ENCODE data around the gene BICC1.

Gene BICC1

DNA sequence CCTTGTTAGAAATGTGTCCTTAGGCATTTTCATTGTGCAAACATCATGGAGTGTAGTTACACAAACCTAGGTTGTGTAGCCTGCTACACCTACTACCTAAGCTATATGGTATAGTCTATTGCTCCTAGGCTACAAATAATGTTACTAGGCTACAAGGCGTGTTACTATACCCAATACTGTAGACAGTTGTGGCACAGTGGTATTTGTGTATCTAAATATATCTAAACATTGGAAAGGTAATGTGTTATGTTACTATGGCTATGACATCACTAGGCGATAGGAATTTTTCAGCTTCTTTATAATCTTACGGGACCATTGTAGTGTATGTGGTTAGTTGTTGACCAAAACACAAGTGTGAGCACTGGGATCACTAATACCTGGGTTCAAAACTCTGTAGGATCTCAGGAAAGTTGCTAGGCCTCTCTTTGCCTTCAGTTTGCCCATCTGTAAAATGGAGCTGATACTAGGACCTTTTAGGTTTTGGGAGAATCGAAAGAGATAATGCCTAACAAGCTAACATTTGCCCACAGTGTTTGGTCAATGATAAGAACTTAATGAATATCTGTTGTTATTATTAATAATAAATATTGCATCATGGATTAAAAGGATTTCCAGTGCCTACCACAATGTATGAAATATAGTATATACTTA is 2.7 kb downstream of the BICC1 start:
- no peak for DNase-seq (ENCODE audit: low read depth)

DNA sequence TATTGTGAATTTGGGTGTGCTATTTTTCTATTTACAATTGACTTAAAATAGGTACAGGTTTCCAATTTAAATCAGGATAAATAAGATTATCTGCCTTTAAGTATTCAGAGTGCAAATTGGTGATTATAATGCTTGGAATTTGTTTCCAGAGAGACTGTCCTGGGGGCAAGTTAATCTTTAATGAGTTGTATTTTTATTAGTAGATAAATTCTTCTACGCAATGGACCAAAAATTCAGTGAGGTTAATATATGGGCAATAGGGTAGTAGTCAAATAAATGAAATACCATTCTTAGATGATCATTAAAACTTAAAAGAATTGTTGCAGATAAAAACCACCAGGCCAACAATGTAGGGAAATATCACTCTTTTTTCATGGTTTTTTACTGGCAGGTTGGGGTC is 3.4 kb downstream of the BICC1 start:
- no peak for DNase-seq (ENCODE audit: low read depth)

DNA sequence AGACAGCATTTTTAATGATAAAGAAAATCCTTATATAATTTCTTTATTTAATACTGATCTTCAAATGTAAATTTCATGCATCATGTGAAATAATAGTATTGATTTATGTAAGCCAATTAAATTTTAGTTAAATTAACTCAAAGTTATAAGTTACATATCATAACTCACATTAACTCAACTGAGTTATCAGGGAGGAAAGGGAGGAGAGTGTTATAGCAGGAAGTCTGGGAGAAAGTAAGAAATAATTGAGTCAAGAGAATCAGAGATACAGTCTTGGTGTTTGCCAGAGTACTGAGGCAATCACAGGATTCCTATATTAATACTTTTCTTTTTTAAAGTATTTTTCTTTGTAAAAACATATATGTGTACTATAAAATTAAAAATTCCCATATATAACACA is 4.0 kb downstream of the BICC1 start:
- no peak for DNase-seq (ENCODE audit: low read depth)

DNA sequence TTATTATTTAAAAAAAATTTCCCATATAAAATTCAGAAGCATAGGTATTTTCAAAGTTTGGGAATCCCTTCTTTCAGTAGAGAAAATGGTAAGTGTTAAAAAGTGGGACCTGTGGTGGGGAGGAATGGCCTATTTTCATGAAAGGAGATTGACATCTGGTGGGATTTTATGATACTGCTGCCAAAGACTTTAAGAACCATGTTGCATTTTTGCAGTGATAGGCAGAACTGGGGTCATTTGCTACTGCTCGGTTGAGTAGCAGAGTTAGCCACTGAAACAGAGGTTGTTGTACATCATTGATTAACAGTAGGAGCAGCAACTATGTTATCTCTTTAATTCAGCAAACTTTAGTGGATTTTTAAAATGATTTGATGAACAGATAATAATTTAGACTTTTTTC is 4.4 kb downstream of the BICC1 start:
- no peak for DNase-seq (ENCODE audit: low read depth)

DNA sequence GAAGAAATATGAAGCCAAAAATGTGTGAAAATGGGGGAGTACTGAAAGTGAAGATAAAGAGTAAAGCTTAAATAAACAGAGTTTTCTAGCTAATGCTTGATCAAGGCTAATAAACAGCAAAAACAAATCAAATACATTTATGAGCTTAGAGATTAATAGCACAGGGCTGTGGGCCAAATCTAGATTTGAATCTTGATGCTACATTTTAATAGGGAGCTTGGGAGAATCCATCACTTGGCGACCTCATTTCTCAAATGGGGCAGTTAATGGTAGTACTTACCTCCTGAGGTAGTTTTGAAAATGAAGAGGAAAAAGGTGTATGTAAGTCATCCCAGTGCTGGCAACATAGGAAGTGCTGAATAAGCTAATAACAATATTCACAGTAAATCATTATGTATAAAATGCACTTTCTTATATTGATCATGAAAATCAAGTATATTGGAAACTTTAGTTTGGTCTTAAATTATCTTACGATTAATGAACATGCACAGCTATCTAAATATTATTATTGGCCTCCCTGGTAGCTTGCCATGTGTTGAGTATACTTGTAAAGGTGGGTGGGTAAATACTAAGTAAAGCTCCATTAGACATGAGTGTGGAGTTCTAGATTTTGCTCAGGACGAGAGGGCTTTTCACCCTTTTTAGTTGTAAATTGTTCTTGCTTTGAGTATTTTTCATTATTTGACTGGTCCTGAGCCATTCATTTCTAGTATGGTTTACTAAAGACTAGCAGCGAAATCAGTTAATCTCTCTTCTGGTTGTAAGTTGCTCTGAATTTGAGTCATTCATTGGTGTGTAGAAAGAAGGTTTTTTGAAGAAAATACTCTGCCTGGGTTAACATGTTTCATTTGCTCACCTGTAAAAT is 5.1 kb downstream of the BICC1 start:
- no peak for DNase-seq (ENCODE audit: low read depth)

DNA sequence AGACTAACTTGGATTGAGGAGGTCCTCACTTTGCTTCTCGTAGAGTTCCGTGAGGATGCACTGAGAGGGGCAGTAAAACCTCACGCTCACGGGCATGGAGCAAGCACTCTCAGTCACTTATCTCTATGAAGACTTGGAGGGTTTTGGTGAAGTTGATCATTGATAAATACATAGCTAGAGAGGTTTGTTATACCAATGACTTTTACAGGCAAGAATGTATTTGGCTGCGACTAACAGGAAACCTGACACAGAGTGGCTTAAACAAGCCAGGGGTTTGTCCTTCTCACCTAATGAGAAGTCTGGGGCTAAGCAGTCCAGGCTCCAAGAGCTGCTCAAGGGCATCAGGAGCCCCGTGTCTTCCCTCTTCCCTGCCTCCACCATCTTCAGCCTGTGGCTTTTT is 6.1 kb downstream of the BICC1 start:
- no peak for DNase-seq (ENCODE audit: low read depth)

DNA sequence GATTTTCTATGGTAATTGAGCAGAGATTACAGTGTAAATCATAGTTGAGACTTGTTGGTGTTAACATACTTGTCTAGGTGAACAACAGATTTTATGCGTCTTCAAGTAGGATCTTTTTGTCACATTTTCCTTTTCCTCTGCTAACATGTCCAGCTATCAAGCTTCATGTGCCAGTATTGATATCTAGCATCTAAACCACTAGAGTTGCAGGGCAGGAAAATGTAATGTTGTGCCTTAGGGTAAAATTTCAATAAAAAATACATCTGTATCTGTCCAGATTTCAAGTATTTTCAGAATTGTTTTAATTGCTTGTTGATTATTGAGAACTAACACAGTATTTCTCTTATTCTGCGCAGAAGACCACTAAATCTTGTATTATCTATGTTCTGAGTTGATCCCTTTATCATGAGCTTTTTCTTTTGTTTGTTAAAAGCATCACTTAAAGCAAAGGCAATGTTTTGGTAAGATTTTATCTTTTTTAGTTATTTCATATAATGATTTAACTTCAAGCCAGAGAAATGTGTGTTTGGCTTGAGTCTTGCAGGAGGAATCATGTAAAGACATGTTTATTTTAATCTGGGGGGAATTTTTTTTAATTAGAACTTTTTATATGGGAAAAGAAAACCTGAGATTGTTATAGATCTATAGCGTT is 16.5 kb downstream of the BICC1 start:
- no peak for DNase-seq (ENCODE audit: low read depth)

DNA sequence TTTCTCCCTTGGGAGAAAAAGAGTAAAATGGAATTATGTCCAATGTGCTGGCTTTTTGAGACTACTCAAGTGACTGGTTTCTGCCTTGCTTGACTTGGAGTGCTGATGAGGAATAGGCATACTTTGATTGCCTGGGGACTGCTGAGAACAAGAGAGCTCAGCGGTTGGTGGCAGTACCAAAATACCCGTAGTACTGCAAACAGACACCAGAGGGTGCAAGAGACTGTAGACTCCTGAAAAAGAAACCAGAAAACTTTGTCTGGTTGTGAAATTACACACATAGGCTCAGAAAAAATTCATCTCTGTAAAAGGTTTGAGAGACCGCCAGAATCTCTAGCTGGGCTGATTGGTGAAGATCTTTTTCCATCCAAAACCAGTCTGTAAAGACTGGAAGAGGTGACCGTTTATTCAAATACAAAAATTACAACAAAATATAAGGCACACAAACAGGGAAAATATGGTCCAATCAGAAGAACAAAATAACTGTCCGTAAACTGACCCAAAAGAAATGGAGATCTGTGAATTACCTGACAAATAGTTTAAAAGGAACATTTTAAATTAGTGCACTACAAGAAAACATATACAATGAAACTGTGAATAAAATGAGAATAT is 18.5 kb downstream of the BICC1 start:
- no peak for DNase-seq (ENCODE audit: low read depth)

DNA sequence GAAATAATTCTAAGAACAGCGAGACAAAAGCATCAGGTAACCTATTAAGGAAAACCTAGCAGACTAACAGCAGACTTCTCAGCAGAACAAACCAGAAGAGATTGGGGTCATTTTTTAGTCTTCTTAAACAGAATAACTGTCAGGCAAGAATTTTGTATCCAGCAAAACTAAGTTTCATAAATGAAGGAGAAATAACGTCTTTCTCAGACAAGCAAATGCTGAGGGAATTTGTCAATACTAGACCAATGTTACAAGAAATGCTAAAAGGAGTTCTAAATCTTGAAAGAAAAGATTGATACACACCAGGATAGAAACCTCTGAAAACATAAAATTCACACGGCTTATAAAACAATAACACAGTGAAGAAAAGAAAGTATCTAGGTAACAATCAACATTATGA is 22.6 kb downstream of the BICC1 start:
- DNase-seq (ENCODE audit: low read depth) = no peak

DNA sequence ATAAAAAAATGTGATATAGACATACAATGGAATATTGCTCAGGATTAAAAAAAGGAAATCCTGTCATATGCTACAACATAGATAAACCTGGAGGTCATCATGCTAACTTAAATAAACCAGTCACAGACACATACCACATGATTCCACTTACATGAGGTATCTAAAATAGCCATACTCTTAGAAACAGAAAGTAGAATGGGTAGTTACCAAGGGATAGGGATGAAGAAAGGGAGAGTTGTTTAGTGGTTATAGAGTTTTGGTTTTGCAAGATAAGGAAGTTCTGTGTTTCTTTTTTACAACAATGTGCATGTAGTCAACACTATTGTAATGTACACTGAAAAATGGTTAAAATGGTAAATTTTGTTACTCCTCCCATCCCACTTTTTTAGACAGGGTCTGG is 30.5 kb downstream of the BICC1 start:
- DNase-seq (ENCODE audit: low read depth) = no peak

DNA sequence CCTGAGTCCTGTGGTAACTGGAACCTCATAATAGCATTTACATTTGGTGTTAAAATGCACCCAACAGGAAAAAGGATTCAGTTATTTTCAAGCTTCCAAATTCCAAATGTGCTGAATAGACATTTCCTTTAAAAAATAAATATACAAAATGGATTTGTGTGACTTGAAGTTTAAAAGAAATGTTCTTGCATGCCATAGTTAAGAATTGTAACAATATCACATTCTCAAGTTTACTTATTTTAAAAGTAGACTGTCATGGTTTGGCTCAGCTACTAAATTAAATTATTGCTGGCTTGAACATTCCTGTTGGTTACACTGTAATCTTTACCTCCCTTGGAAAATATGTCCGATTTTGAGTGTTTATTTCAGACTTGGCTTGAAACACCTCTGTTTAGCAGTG is 31.5 kb downstream of the BICC1 start:
- no peak for DNase-seq (ENCODE audit: low read depth)

DNA sequence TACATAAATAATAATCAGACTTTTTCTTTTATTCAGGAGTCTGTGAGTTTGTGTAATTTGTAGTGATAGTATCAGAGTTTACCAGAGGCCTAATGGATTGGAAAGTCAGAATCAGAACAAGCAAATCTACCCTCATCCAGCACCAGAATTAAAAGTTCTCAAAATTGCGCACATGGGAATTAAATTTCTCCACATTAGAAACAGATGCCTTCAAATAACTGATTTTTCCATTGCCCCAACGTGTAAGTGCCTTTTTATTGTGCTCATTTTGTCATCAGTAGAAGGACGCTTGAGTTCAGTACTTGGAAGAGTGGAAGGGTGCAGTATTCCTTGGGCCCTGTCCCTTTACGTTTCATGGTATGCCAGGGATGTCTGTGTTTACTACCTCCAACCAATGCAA is 32.8 kb downstream of the BICC1 start:
- DNase-seq (ENCODE audit: low read depth) = no peak

DNA sequence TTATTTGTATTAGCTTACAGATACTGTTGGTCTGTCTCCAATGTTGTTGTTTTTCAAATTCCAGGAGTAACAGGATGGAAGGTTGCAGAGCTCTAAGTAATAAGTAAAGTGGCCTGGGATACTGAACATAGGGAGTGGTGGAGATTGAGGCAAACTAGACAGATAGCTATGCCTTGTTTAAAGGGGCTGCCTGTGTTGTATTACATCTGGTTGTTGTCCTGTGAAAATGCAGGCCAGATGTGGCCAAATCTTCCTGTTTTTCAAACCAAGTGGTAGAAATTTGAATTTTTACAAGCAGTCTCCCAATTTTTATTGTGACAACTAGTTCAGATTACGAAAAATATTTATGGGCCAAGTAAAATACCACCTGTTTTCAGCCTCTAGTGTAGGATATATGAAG is 33.5 kb downstream of the BICC1 start:
- no peak for DNase-seq (ENCODE audit: low read depth)

DNA sequence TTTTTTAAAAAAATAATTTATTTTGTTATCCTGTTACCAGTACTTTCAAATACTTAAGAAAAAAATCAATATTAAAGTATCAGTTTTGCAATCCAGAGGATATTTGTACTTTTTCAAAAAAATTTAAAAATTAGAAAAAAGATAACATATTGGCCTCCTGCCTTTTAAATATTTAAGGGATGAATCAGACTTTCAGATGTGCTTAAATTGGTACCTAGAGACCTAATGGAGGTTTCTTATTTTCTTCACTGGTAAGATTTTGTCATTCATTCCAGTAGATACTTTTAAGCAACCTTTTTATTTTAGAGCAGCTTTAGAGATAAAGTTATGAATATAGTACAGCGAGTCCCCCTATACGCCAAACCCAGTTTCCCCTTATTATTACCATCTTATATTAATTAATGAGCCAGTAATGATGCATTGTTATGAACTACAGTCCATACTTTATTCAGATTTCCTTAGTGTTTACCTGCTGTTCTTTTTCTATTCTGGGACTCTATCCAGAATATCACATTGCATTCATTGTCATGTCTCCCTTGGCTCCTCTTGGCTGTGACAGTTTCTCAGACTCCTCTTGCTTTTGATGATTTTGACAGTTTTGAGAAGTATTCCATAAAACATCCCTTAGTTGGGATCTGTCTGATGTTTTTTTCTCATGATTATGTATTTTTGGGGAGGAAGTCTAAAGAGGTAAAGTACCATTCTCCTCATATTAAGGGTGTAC is 34.2 kb downstream of the BICC1 start:
- DNase-seq (ENCODE audit: low read depth) = no peak

DNA sequence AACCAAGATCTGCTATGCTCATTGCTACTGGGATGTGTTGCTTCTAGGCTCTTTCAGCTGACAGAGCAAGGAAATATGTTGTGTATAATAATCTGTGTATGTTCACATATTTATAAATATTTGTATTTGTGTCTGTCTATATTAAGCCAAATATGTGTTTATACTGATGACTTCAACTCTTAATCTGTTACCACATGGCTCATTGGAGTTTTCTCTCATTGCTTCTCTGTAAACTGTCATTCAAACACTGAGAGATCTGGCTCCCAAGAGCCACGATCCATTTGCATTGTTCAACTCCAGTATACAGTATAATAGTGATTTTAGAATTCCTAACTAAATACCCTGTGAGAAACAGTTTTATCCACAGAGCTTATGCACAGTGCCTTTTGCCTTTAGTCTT is 35.3 kb downstream of the BICC1 start:
- DNase-seq (ENCODE audit: low read depth) = no peak

DNA sequence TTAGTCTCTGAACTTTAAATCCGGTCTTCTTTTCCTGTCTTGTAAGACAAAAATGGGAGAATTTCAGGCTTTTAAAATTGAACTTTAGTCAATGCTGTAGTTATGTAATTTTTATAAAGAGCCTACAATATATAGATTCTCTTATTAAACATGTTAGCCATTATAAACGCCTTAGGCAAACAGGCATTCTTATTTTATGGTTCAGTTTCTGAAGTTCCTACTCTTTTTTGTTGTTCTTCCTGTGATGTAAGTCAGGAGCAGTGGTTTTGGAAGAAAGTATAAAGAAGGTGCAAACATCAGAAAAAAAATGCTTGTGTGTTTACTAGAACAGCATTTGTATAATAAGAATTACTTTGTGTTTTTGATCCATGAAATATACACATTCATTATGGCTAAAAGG is 41.6 kb downstream of the BICC1 start:
- DNase-seq (ENCODE audit: low read depth) = no peak

DNA sequence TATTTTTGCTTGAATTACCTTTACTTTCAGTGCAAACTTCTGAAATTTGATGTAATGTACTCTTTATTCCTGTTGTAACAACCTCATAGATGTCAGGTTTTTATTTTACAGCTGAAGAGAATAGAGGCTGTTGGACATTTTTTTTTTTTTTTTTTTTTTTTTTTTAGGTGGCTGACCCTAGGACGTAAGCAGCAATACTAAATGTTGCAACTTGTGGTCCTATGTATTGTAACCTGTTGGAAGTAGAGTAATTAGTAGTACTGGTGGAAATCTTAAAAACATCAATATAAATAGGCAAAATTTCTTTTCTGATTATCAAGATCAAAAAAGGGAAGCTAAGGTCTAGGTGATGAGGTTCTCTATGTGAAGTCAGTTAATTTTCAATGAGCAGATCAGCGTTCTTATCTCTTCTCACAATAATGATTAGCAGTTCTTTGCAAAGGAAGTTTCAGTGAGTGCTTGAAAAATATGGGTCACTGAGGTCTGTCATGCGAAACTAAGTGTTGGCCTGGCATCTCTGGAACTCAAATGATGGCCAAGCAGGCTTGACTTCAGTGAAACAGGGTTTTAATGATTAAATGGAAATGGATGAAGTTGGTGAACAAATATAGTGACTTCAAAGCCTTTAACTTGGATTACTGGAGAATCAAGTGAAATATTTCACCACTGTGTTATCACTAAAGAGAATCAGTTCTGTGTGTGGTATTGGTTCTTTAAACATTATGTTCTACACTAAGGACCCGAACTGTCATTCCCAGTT is 42.7 kb downstream of the BICC1 start:
- DNase-seq (ENCODE audit: low read depth) = no peak

DNA sequence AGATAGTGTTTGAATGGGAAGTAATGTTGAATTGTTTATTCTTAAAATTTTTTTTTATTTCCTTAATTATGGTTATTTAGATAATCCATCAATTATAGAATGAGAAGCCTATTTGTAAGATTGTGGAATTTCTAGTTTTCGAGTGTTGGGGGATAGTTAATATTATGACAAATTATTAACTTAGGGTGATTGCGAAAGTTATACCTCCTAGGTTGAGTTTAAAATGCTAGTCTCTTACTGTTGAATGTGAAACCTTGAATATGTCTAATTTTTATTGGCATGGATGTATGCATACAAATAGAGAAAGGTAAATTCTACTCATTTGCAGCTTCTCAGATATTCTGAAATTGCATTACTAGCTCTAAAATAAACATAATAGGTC is 43.2 kb downstream of the BICC1 start:
- DNase-seq (ENCODE audit: low read depth) = no peak

DNA sequence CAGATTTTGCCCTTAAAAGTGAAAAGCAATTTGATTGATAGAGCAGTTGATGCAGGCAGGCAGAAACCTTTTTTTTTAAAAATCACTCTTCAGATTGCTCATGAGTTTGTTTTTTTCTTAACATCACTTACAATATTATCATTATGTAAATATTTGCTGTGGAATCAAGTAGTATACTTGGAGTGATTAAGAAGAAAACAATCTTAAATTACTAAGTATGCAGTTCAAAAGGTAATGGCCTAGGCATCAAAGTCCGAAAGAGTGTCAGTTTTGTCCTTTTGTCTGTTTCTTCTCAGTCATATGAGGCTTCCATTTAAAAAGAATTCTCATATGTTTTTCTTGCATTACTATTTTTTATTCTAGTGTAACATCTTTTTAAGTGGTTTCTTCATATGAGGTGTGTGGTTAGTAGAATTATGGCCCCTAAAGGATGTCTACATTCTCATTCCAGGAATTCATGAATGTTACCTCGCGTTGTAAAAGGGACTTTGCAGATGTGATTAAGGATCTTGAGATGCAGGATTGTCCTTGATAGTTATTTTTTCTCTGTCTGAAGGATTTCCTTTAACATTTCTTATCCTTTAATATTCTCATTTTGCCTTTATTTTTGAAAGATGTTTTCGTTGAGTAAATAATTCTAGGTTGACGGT is 44.0 kb downstream of the BICC1 start:
- DNase-seq (ENCODE audit: low read depth) = no peak

DNA sequence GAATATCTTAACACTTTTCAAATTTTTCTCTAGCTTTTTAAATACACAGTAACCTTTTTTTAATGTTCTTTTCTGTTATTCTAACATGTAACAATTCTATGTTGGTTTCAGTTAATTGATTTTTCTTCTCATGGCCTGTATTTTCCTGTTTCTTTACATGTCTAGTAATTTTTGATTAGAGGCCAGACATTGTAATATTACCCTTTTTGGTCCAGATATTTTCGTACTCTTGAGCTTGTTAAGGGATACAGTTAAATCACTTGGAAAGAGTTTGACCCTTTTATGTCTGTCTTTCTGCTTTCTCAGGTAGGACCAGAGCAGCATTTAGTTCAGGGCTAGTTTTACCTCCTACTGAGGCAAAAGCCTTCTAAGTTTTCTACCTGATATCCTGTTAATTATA is 45.0 kb downstream of the BICC1 start:
- DNase-seq (ENCODE audit: low read depth) = no peak

DNA sequence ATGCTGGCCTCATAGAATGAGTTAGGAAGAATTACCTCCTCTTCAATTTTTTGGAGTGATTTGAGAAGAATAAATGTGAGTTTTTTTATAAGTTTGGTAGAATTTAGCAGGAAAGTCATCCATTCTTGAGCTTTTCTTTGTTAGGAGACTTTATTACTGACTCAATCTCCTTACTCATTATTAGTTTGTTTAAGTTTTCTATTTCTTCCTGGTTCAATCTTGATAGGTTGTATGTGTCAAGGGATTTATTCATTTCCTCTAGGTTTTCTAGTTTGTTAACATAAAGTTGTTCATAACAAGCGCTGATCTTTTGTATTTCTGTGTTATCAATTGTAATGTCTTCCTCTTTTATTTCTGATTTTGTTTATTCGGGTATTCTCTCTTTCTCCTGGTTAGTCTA is 47.4 kb downstream of the BICC1 start:
- DNase-seq (ENCODE audit: low read depth) = no peak

All from stimulated activated CD8-positive, alpha-beta memory T cell treated with anti-CD3 and anti-CD28 coated beads, Interleukin-12 subunit alpha, Interleukin-12 subunit beta, amount 100 ng/mL, for 4 hours (primary cell).